GM13977 (cell line): ENCODE results near the gene RUBCN.
"Not testable (repeated sequence)": the region's sequence is repeated elsewhere in the genome, so short reads cannot be mapped to it uniquely, and the experiment has no call there.

Experiments used
- DNase-seq: peaks from one replicate; pipeline ENCODE4 v3.0.0; 2012; ENCODE audit warnings: low spot score
- CTCF ChIP-seq: IDR thresholded peaks from 2 replicates; pipeline ENCODE4 v1.5.1; 2012; ENCODE audit warnings: mild to moderate bottlenecking, control low read depth; ENCODE audit not compliant: insufficient read depth; ENCODE audit errors: extremely low read depth, missing control alignments
- in situ Hi-C: fragments of 300-500 bp; cut with MboI; formaldehyde crosslinking; loops from one replicate; pipeline ENCODE4 v1.12.0; 2022; ENCODE audit warnings: low sequenced_read_pairs, low pct_unique_long_range_greater_than_20kb, mixed read lengths, inconsistent platforms; ENCODE audit not compliant: unreplicated experiment

Gene RUBCN

GRCh38 chr3:197654090-197654997 lies 82.4 kb downstream of the RUBCN start:
- TF ChIP-seq CTCF = peak; percentile 13
- DNase-seq, in situ Hi-C loops: not testable (repeated sequence)

GRCh38 chr3:197652860-197653259 lies 83.8 kb downstream of the RUBCN start:
- DNase-seq = not testable (repeated sequence)

GRCh38 chr3:197647649-197648048 lies 89.1 kb downstream of the RUBCN start:
- in situ Hi-C loops = not testable (repeated sequence)

More at GRCh38 chr3:197652860-197653259, 83.8 kb downstream of the RUBCN start:
- in situ Hi-C loops = not testable (repeated sequence)

GRCh38 chr3:197647191-197647590 lies 89.5 kb downstream of the RUBCN start:
- in situ Hi-C loops = not testable (repeated sequence)

More at GRCh38 chr3:197647649-197648048, 89.1 kb downstream of the RUBCN start:
- DNase-seq = not testable (repeated sequence)

GRCh38 chr3:197646294-197646693 lies 90.4 kb downstream of the RUBCN start:
- DNase-seq, in situ Hi-C loops: not testable (repeated sequence)

More at GRCh38 chr3:197647191-197647590, 89.5 kb downstream of the RUBCN start:
- DNase-seq = not testable (repeated sequence)

- in situ Hi-C loops = not testable (repeated sequence)
These were observed 99.1 kb downstream of the RUBCN start for GRCh38 chr3:197637556-197637955.

GRCh38 chr3:197631989-197632388 lies 104.7 kb downstream of the RUBCN start:
- TF ChIP-seq CTCF = peak; percentile 12
- in situ Hi-C loops, DNase-seq: not testable (repeated sequence)

More at GRCh38 chr3:197637556-197637955, 99.1 kb downstream of the RUBCN start:
- not testable (repeated sequence) for DNase-seq

- DNase-seq, in situ Hi-C loops: not testable (repeated sequence)
These were observed 105.9 kb downstream of the RUBCN start for GRCh38 chr3:197630766-197631165.

- in situ Hi-C loops, DNase-seq: not testable (repeated sequence)
These were observed 107.4 kb downstream of the RUBCN start for GRCh38 chr3:197629286-197629685.

- in situ Hi-C loops = not testable (repeated sequence)
- peak; percentile 91 for DNase-seq
These were observed 108.8 kb downstream of the RUBCN start for GRCh38 chr3:197627772-197628523.

- in situ Hi-C loops, DNase-seq: not testable (repeated sequence)
These were observed 109.4 kb downstream of the RUBCN start for GRCh38 chr3:197627158-197627771.

GRCh38 chr3:197626404-197627157 lies 110.1 kb downstream of the RUBCN start:
- DNase-seq, in situ Hi-C loops: not testable (repeated sequence)

- in situ Hi-C loops, DNase-seq: not testable (repeated sequence)
These were observed 115.2 kb downstream of the RUBCN start for GRCh38 chr3:197621478-197621877.
